Measurements from ENCODE around the gene PRR30.

PRR30 gene

GRCh38 chr2:27130396-27130795 is 8.8 kb downstream of the PRR30 start:
- in situ Hi-C loops (cut with MboI; ENCODE audit: low pct_unique_long_range_greater_than_20kb, low sequenced_read_pairs, unreplicated experiment), result no loop called here
- no peak for TF ChIP-seq CTCF (IDR thresholded peaks at IDR 0.05; ENCODE audit: extremely low read depth, insufficient read depth, missing control alignments)
- DNase-seq (ENCODE audit: low spot score), result no peak

- DNase-seq (ENCODE audit: low spot score), result no peak
- in situ Hi-C loops (cut with MboI; ENCODE audit: low pct_unique_long_range_greater_than_20kb, low sequenced_read_pairs, unreplicated experiment), result no loop called here
- no peak for TF ChIP-seq CTCF (IDR thresholded peaks at IDR 0.05; ENCODE audit: extremely low read depth, insufficient read depth, missing control alignments)
These were observed 10.3 kb downstream of the PRR30 start for GRCh38 chr2:27128668-27129571.

- no peak for TF ChIP-seq CTCF (IDR thresholded peaks at IDR 0.05; ENCODE audit: extremely low read depth, insufficient read depth, missing control alignments)
- DNase-seq (ENCODE audit: low spot score), result no peak
- in situ Hi-C loops (cut with MboI; ENCODE audit: low pct_unique_long_range_greater_than_20kb, low sequenced_read_pairs, unreplicated experiment), result no loop called here
These were observed 11.1 kb downstream of the PRR30 start for GRCh38 chr2:27127883-27128667.

GRCh38 chr2:27126252-27126710 is 12.9 kb downstream of the PRR30 start:
- DNase-seq (ENCODE audit: low spot score), result no peak
- in situ Hi-C loops (cut with MboI; ENCODE audit: low pct_unique_long_range_greater_than_20kb, low sequenced_read_pairs, unreplicated experiment), result no loop called here

GRCh38 chr2:27125104-27125503 is 14.1 kb downstream of the PRR30 start:
- no peak for DNase-seq (ENCODE audit: low spot score)
- in situ Hi-C loops (cut with MboI; ENCODE audit: low pct_unique_long_range_greater_than_20kb, low sequenced_read_pairs, unreplicated experiment), result no loop called here
- no peak for TF ChIP-seq CTCF (IDR thresholded peaks at IDR 0.05; ENCODE audit: extremely low read depth, insufficient read depth, missing control alignments)

More at GRCh38 chr2:27126252-27126710, 12.9 kb downstream of the PRR30 start:
- no peak for TF ChIP-seq CTCF (IDR thresholded peaks at IDR 0.05; ENCODE audit: extremely low read depth, insufficient read depth, missing control alignments)

GRCh38 chr2:27123302-27124150 is 15.7 kb downstream of the PRR30 start, which contains the start of gene ABHD1:
Gene ABHD1, plus strand, starts transcription at chr2:27123815. Its CDS starts 134 bp downstream, at chr2:27123949.
- TF ChIP-seq CTCF (IDR thresholded peaks at IDR 0.05; ENCODE audit: extremely low read depth, insufficient read depth, missing control alignments), result peak; percentile 12
- in situ Hi-C loops (cut with MboI; ENCODE audit: low pct_unique_long_range_greater_than_20kb, low sequenced_read_pairs, unreplicated experiment), result no loop called here
- peak; percentile 75 for DNase-seq (ENCODE audit: low spot score)

Measured in GM13977 (cell line).